Keratinocyte (primary cell): ENCODE data around the gene RTCA. TPM values are rescaled to one million over a fixed set of nuclear protein-coding genes. Genes with fewer than 3 reads are reported as not detected.

Experiments
- DNase-seq: peaks from one replicate; pipeline ENCODE4 v3.0.0-alpha.2; 2011; ENCODE audit warnings: low read depth, missing footprints, low spot score
- FAIRE-seq: peaks from 2 replicates; lab custom pipeline; 2011; peaks lifted over from hg19 to GRCh38; lab: Jason Lieb, UNC
- H2AFZ ChIP-seq: 2 replicates; pipeline ENCODE4 v1.6.0; 2012; ENCODE audit warnings: low read length, control low read depth, inconsistent platforms; ENCODE audit not compliant: control insufficient read depth
- H3K27ac ChIP-seq: 2 replicates; pipeline ENCODE4 v1.5.1; 2011; ENCODE audit warnings: low read length; ENCODE audit not compliant: control insufficient read depth, insufficient read depth
- H3K27me3 ChIP-seq: 3 replicates; pipeline ENCODE4 v1.6.0; 2011; ENCODE audit warnings: low read length; ENCODE audit not compliant: control insufficient read depth, insufficient read depth; ENCODE audit errors: extremely low read depth
- H3K36me3 ChIP-seq, 2 experiments: 2 replicates in 1 of 2; 3 replicates in 1 of 2; pipeline ENCODE4 v1.5.1; 2011; ENCODE audit warnings: low read length in 2 of 2, mild to moderate bottlenecking in 1 of 2; ENCODE audit not compliant: control insufficient read depth in 2 of 2, insufficient read depth in 2 of 2; ENCODE audit errors: extremely low read depth in 1 of 2
- H3K4me1 ChIP-seq: 3 replicates; pipeline ENCODE4 v1.5.1; 2011; ENCODE audit warnings: low read length; ENCODE audit not compliant: control insufficient read depth, insufficient read depth; ENCODE audit errors: extremely low read depth
- H3K4me2 ChIP-seq: 3 replicates; pipeline ENCODE4 v1.6.0; 2011; ENCODE audit warnings: low read depth, low read length; ENCODE audit not compliant: control insufficient read depth, insufficient read depth; ENCODE audit errors: extremely low read depth
- H3K4me3 ChIP-seq, 3 experiments: fragments of 200-600 bp in 1 of 3; sonication (generic) in 1 of 3; 2 replicates in 2 of 3; 3 replicates in 1 of 3; pipeline ENCODE4 v1.5.1; 2011 to 2016; ENCODE audit warnings: low read length in 3 of 3, mild to moderate bottlenecking in 3 of 3, control low read depth in 2 of 3, inconsistent platforms in 1 of 3, low read depth in 1 of 3, mixed read lengths in 1 of 3, mixed run types in 1 of 3, moderate library complexity in 1 of 3; ENCODE audit not compliant: control insufficient read depth in 2 of 3, insufficient read depth in 2 of 3; ENCODE audit errors: extremely low read depth in 1 of 3
- H3K79me2 ChIP-seq: 2 replicates; pipeline ENCODE4 v1.6.0; 2012; ENCODE audit warnings: low read length; ENCODE audit not compliant: control insufficient read depth, insufficient read depth
- H3K9ac ChIP-seq: 3 replicates; pipeline ENCODE4 v1.6.0; 2011; ENCODE audit warnings: low read length; ENCODE audit not compliant: control insufficient read depth, insufficient read depth; ENCODE audit errors: extremely low read depth
- H3K9me1 ChIP-seq: 3 replicates; pipeline ENCODE4 v1.6.0; 2011; ENCODE audit warnings: low read length; ENCODE audit not compliant: control insufficient read depth, insufficient read depth; ENCODE audit errors: extremely low read depth
- H3K9me3 ChIP-seq: 2 replicates; pipeline ENCODE4 v1.5.1; 2012; ENCODE audit warnings: low read depth, low read length; ENCODE audit not compliant: control insufficient read depth
- H4K20me1 ChIP-seq: 3 replicates; pipeline ENCODE4 v1.6.0; 2011; ENCODE audit warnings: low read length; ENCODE audit not compliant: control insufficient read depth, insufficient read depth; ENCODE audit errors: extremely low read depth
- CTCF ChIP-seq, 3 experiments: IDR thresholded peaks in 1 of 3; conservative IDR thresholded peaks in 1 of 3; optimal IDR thresholded peaks in 1 of 3; 2 replicates in 2 of 3; 3 replicates in 1 of 3; pipeline versions ENCODE3 to v1.5.1; 2011; ENCODE audit warnings: low read length in 3 of 3, mild to moderate bottlenecking in 3 of 3, moderate library complexity in 2 of 3, control low read depth in 1 of 3, inconsistent platforms in 1 of 3; ENCODE audit not compliant: insufficient read depth in 2 of 3; ENCODE audit errors: extremely low read depth in 1 of 3
- EZH2 ChIP-seq: IDR thresholded peaks from one replicate; pipeline ENCODE4 v1.6.1; 2012; ENCODE audit warnings: inconsistent platforms, mild to moderate bottlenecking, low read length, moderate library complexity
- dilution Hi-C: fragments of 300-500 bp; cut with MboI; formaldehyde crosslinking; loops from one replicate; pipeline ENCODE4 v1.7.0; 2020; ENCODE audit warnings: low sequenced_read_pairs; ENCODE audit not compliant: extremely low pct_ligation_motif_present
- polyA plus RNA-seq, 5 experiments: library from polyadenylated mRNA; depleted of rRNA in 3 of 5; stranded (reverse) in 3 of 5; stranded (forward) in 1 of 5; unstranded in 1 of 5; fragments of >200 nt; gene quantifications; 1 replicate in 1 of 5; 2 replicates in 3 of 5; 3 replicates in 1 of 5; pipeline versions ENCODE4 v1.2.1 to v1.2.3, GENCODE V29; 2011 to 2012; ENCODE audit warnings: missing spikeins in 2 of 5, low read depth in 1 of 5, low replicate concordance in 1 of 5

The RTCA gene
- polyA plus RNA-seq, 1 donor (not counting 4 experiments of a cell fraction or from before 2014, with no cell fraction given) = 52.0 TPM

- Histone ChIP-seq H4K20me1 (no peaks in the 10 kb centered on the region), H3K79me2 (no peaks in the 10 kb centered on the region), H3K4me3 (no peak overlapping the region), H3K9ac (no peak overlapping the region), H3K36me3 (no peaks in the 10 kb centered on the region), H3K27ac (no peak overlapping the region), H2AFZ (no peak overlapping the region), H3K4me1 (no peaks in the 10 kb centered on the region), H3K4me2 (no peak overlapping the region), H3K9me3 (no peaks in the 10 kb centered on the region), H3K9me1 (no peaks in the 10 kb centered on the region), H3K27me3 (no peaks in the 10 kb centered on the region)
- no peak for FAIRE-seq
- DNase-seq = no peak
- no peak for TF ChIP-seq CTCF (optimal IDR thresholded peaks at IDR 0.05 in 1 of 3, IDR thresholded peaks at IDR 0.05 in 1 of 3, conservative IDR thresholded peaks at IDR 0.05 in 1 of 3; ENCODE audit: extremely low read depth in 1 of 3, insufficient read depth in 2 of 3, low read length in 3 of 3)
- no peak for TF ChIP-seq EZH2
- dilution Hi-C loops = no loop called here
These were observed 38.9 kb downstream of the RTCA start for GRCh38 chr1:100304921-100305320.

- H3K9me3 ChIP-seq = no peaks in the 10 kb centered on the region
- no peak for FAIRE-seq
- no peaks in the 10 kb centered on the region for H3K79me2 ChIP-seq
- H2AFZ ChIP-seq = no peak overlapping the region
- no peak overlapping the region for H3K4me3 ChIP-seq
- H3K27ac ChIP-seq = no peak overlapping the region
- dilution Hi-C loops = no loop called here
- DNase-seq = no peak
- TF ChIP-seq EZH2 (no peak), CTCF (optimal IDR thresholded peaks at IDR 0.05 in 1 of 3, IDR thresholded peaks at IDR 0.05 in 1 of 3, conservative IDR thresholded peaks at IDR 0.05 in 1 of 3; ENCODE audit: extremely low read depth in 1 of 3, insufficient read depth in 2 of 3, low read length in 3 of 3) (no peak)
- H3K27me3 ChIP-seq = no peaks in the 10 kb centered on the region
- no peak overlapping the region for H3K4me2 ChIP-seq
- no peaks in the 10 kb centered on the region for H3K36me3 ChIP-seq
- H4K20me1 ChIP-seq = no peaks in the 10 kb centered on the region
- no peak overlapping the region for H3K9ac ChIP-seq
- no peaks in the 10 kb centered on the region for H3K9me1 ChIP-seq
- H3K4me1 ChIP-seq = no peaks in the 10 kb centered on the region
These were observed 39.9 kb downstream of the RTCA start for GRCh38 chr1:100305954-100306353.
